Neural cell (in vitro differentiated cells): ENCODE data around the gene WDR70.

Experiments used
- CTCF ChIP-seq: fragments of 450-650 bp; IDR thresholded peaks from 2 replicates; pipeline ENCODE4 v1.5.1; 2014; ENCODE audit warnings: antibody characterized with exemption, mild to moderate bottlenecking, moderate library complexity; ENCODE audit not compliant: poor library complexity, severe bottlenecking
- EP300 ChIP-seq: fragments of 450-650 bp; conservative IDR thresholded peaks from 2 replicates; pipeline ENCODE4 v1.6.1; 2014; ENCODE audit warnings: antibody characterized with exemption, mild to moderate bottlenecking, moderate library complexity; ENCODE audit not compliant: poor library complexity, severe bottlenecking
- EZH2 ChIP-seq: fragments of 200-600, 300-800 bp; shearing (Covaris generic), sonication (generic); IDR thresholded peaks from 2 replicates; pipeline ENCODE4 v1.6.1; 2014; ENCODE audit warnings: antibody characterized with exemption, low read length, borderline replicate concordance, mild to moderate bottlenecking; ENCODE audit not compliant: insufficient read depth, poor library complexity, severe bottlenecking
- POLR2AphosphoS5 ChIP-seq: IDR thresholded peaks from 2 replicates; pipeline ENCODE4 v1.6.1; 2012
- RAD21 ChIP-seq: fragments of 450-650 bp; conservative IDR thresholded peaks from 2 replicates; pipeline ENCODE4 v1.6.1; 2014; ENCODE audit warnings: antibody characterized with exemption, mild to moderate bottlenecking, moderate library complexity
- REST ChIP-seq: IDR thresholded peaks from 2 replicates; pipeline ENCODE4 v1.6.1; 2012; ENCODE audit warnings: borderline replicate concordance
- TAF1 ChIP-seq: IDR thresholded peaks from 2 replicates; pipeline ENCODE4 v1.6.1; 2012; ENCODE audit warnings: low read depth

- TF ChIP-seq CTCF (no peak), RAD21 (no peak), EZH2 (no peak), POLR2AphosphoS5 (no peak), TAF1 (no peak), EP300 (no peak), REST (no peak)
These were observed 116.1 kb downstream of the WDR70 start for GRCh38 chr5:37495210-37495609.
